Cortex of kidney (tissue), 1 donor: ENCODE data around the gene ABCA8.

Experiments used
- DNase-seq: peaks from one replicate; lab custom pipeline; 2025; lab: John Stamatoyannopoulos, UW

The ABCA8 gene

GRCh38 chr17:68870161-68870826 is 84.9 kb downstream of the ABCA8 start:
- no peak for DNase-seq

GRCh38 chr17:68868708-68869107 is 86.5 kb downstream of the ABCA8 start:
- DNase-seq, result no peak

DNA sequence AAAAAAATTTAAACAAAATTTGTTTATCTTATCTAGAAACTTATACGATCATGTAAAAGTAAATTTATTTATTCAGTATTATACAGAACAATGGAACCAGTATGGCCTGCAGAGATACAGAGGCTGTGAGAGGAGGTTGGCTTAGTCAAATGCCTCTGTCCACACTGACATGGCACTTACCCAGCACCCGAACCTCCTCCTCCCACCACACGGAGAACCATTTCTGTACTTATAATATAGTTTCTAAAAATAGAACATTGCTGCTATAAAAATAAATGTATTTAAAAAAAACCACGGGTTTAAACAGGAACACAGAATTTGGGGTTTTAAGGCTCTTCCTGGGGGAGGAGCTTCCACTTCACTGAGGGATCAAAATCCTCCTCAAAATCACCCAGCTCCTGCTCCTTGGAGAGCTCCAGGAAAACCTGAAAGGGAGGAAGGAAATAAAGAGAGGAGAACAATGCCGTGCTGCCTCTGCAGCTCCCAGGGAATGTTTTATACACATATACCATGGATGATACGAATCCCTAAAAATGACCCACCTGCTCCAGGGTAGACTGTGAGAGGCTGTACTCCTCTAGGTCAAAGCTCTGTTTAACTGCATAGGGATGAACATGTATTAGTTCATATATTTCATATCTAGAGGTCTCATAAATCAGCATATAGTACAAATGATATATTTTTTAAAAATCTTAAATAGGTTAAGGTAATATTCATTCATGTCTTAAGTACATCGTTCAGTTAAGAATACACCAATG is 87.3 kb downstream of the ABCA8 start:
- DNase-seq, result no peak

GRCh38 chr17:68865584-68865983 is 89.6 kb downstream of the ABCA8 start:
- no peak for DNase-seq

- DNase-seq, result no peak
Measured at GRCh38 chr17:68863091-68863652, 92.0 kb downstream of the ABCA8 start.

DNA sequence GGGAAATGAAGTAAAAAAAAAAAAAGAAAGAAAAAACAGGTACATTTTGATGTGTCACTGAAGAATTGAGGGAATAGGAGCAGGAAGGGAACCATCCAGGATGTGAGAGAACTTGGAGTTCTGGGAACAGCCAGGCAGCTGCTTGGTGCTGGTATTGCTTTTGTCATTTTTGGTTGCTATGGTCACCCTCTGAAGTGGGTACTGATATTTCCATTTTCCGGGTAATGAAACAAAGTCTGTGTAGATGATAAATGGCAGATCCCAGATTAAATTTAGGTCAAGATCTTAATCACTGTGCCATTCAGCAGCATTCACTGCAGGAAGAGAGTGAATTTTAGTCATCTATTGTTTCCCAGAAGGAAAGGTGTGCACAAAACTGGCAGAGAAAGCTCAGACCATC is 93.6 kb downstream of the ABCA8 start:
- no peak for DNase-seq

GRCh38 chr17:68860941-68861340 is 94.3 kb downstream of the ABCA8 start:
- DNase-seq, result no peak

- no peak for DNase-seq
Measured at GRCh38 chr17:68854452-68854851, 100.7 kb downstream of the ABCA8 start.

DNA sequence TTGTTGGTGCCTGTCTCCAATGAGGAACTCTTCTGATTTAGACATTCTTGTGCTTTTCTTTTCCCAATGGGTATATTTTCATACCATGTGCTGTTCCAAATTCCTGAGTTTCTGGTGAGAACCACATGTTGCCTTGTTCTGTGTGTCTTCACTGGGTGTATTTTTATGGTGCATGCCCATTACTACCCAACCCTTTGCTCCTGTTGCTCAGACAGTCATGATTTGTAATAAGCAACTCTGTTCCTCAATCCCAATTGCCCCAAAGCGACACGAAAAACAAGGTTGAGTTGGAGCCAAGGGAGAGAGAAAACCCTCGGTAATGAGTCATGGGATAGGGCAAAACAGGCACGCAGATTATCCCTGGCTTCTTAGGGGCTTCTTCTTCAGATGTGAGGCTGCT is 101.8 kb downstream of the ABCA8 start:
- DNase-seq, result no peak

DNA sequence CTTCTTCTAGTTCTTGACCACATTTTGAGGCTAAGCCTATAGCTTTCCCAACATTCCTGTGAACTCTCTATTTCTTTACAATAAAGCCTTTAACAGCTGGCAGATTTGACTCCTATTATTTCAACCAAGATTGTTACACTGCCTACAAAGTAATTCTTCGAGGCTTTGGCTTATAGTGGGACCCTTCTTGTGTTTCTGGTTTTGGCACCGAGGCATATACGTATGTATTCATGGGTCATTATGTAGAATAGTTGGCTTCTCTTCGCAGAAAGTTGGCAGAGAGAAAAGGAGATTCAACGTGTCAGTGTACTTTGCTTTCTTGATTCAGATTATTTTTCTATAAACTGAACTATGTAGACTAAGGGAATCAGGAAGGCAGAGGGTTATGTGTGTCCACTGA is 102.2 kb downstream of the ABCA8 start:
- no peak for DNase-seq

DNA sequence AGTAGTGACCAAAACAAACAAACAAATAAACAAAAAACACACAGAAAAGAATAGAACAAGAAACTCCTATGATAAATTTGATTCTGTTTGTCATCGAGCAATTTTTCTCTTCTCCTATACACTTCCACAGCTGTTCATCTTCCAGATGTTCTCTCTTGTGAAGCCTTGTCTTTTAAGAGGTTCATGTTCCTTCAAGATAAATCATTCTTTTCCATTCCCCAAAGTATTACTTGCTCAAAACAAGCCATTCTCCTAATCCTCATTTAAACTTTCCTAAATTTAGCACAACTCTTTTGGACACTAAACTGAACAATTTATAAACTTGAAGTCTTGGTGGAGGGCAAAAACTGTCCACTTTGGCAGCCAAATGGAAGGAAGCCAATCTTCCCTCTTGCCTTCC is 103.3 kb downstream of the ABCA8 start:
- no peak for DNase-seq

- DNase-seq, result no peak
Measured at GRCh38 chr17:68850749-68851510, 104.3 kb downstream of the ABCA8 start.

DNA sequence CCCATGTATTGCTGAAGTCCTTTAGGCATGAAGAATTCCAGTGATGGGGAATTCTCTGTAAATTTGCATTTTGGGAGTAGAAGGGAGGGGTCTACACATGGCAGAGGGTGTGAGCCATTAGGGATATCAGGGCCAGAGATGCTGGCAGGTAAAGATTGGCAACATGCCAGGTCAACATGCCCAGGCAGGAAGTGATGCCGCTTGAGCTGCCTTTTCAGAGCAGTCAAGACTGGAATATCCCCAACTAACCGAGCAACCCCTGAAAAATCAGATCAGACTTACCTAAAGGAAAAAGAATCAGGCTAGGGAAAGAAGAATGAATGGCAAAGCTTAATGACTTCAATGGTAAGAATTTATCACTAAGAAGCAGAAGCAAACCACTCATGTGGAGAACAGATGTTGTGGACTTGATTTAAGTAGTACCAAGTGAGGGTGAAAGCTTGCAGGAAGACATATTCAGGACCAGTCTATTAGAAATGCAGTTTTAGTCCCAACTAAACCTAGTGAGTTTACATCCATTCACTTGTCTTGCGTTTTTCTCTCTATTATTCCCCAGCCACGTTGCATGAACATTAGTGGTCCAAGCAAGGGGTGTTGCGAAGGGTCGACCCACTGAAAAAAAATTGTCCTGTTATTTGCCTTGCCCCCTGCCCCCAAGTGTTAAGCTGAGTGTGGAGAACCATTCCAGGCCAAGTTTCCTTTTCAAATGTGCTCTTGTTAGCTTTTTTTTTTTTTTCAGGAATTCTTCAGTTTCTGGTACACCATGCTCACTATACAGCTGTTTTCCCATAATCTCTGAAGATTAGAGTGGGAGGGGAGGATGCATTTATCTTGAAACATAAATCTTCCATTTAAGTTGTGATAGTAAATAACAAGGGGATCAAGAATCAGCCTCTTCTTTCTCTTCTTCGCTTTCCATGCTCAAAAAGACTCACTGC is 105.2 kb downstream of the ABCA8 start:
- DNase-seq, result no peak

GRCh38 chr17:68847711-68848110 is 107.5 kb downstream of the ABCA8 start:
- DNase-seq, result no peak

- DNase-seq, result no peak
Measured at GRCh38 chr17:68843522-68843921, 111.7 kb downstream of the ABCA8 start.

- DNase-seq, result no peak
Measured at GRCh38 chr17:68840073-68840472, 115.1 kb downstream of the ABCA8 start.

GRCh38 chr17:68835071-68835470 is 120.1 kb downstream of the ABCA8 start:
- DNase-seq, result no peak

- no peak for DNase-seq
Measured at GRCh38 chr17:68834328-68834836, 120.8 kb downstream of the ABCA8 start.

GRCh38 chr17:68832109-68832802 is 122.9 kb downstream of the ABCA8 start:
- no peak for DNase-seq

- DNase-seq, result no peak
Measured at GRCh38 chr17:68831170-68831569, 124.0 kb downstream of the ABCA8 start.

GRCh38 chr17:68830313-68830712 is 124.9 kb downstream of the ABCA8 start:
- no peak for DNase-seq
